ENCODE results near the gene HCRTR1.

- TF ChIP-seq, protein P1, sequence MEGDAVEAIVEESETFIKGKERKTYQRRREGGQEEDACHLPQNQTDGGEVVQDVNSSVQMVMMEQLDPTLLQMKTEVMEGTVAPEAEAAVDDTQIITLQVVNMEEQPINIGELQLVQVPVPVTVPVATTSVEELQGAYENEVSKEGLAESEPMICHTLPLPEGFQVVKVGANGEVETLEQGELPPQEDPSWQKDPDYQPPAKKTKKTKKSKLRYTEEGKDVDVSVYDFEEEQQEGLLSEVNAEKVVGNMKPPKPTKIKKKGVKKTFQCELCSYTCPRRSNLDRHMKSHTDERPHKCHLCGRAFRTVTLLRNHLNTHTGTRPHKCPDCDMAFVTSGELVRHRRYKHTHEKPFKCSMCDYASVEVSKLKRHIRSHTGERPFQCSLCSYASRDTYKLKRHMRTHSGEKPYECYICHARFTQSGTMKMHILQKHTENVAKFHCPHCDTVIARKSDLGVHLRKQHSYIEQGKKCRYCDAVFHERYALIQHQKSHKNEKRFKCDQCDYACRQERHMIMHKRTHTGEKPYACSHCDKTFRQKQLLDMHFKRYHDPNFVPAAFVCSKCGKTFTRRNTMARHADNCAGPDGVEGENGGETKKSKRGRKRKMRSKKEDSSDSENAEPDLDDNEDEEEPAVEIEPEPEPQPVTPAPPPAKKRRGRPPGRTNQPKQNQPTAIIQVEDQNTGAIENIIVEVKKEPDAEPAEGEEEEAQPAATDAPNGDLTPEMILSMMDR (IDR thresholded peaks at IDR 0.05 in 4 of 5, conservative IDR thresholded peaks at IDR 0.05 in 1 of 5): no peak
- TF ChIP-seq POLR2A (IDR thresholded peaks at IDR 0.05): no peak
Measured at GRCh38 chr1:31567956-31568570, 49.4 kb upstream of the HCRTR1 start.
